Spleen (tissue), 7 donors: ENCODE data around the gene ZDHHC14.

Experiments used
- CTCF ChIP-seq, 11 experiments: fragments of 200-600 bp in 7 of 11; fragments of 450-650 bp in 4 of 11; sonication (generic) in 4 of 11; IDR thresholded peaks in 8 of 11; conservative IDR thresholded peaks in 3 of 11; 1 replicate in 7 of 11; 2 replicates in 4 of 11; pipeline versions ENCODE4 v1.4.0 to v1.8.0; 2016 to 2021; ENCODE audit warnings: antibody characterized with exemption in 11 of 11, inconsistent platforms in 4 of 11, mild to moderate bottlenecking in 1 of 11
- POLR2AphosphoS5 ChIP-seq, 3 donors: sonication (generic); formaldehyde crosslinking; IDR thresholded peaks; one replicate each; pipeline ENCODE4 v1.5.1; 2017; ENCODE audit warnings: antibody characterized with exemption in 3 of 3
- donor health status: DM: no; HTN: no; CAD: no; lungs with moderate emphysema.
- donor health status: DM: no; HTN: no; CAD: no.
- donor health status: DM: no; HTN: no; CAD: no.

- TF ChIP-seq CTCF (IDR thresholded peaks at IDR 0.05 in 8 of 11, conservative IDR thresholded peaks at IDR 0.05 in 3 of 11): no peak
- TF ChIP-seq POLR2AphosphoS5 (IDR thresholded peaks at IDR 0.05): no peak
Observed at GRCh38 chr6:157609556-157609955, 228.6 kb downstream of the ZDHHC14 start.
